GM18517 (cell line): Measurements from ENCODE around the gene SEPTIN11.
"Not testable (repeated sequence)": the region's sequence is repeated elsewhere in the genome, so short reads cannot be mapped to it uniquely, and the experiment has no call there.

Experiments used
- ATAC-seq: cut with Tn5 transposase; IDR thresholded peaks from one replicate; pipeline ENCODE4 v1.9.1; 2021; ENCODE audit warnings: mild to moderate bottlenecking, moderate library complexity; ENCODE audit not compliant: unreplicated experiment

SEPTIN11 gene

GRCh38 chr4:76951672-76952010 is 2.1 kb downstream of the SEPTIN11 start:
- no peak for ATAC-seq

GRCh38 chr4:76952071-76952470 is 2.5 kb downstream of the SEPTIN11 start:
- no peak for ATAC-seq

GRCh38 chr4:76952656-76953582 is 3.4 kb downstream of the SEPTIN11 start:
- ATAC-seq: no peak

- no peak for ATAC-seq
Measured at GRCh38 chr4:76953956-76954355, 4.4 kb downstream of the SEPTIN11 start.

GRCh38 chr4:76954489-76954888 is 4.9 kb downstream of the SEPTIN11 start:
- no peak for ATAC-seq

GRCh38 chr4:76955182-76955581 is 5.6 kb downstream of the SEPTIN11 start:
- no peak for ATAC-seq

GRCh38 chr4:76957004-76957738 is 7.6 kb downstream of the SEPTIN11 start:
- no peak for ATAC-seq

- no peak for ATAC-seq
Measured at GRCh38 chr4:76958891-76959290, 9.3 kb downstream of the SEPTIN11 start.

GRCh38 chr4:76960014-76960413 is 10.5 kb downstream of the SEPTIN11 start:
- peak; percentile 90 for ATAC-seq

GRCh38 chr4:76962406-76963130 is 13.0 kb downstream of the SEPTIN11 start:
- no peak for ATAC-seq

- no peak for ATAC-seq
Measured at GRCh38 chr4:76963131-76963750, 13.7 kb downstream of the SEPTIN11 start.

- not testable (repeated sequence) for ATAC-seq
Measured at GRCh38 chr4:76963927-76964326, 14.4 kb downstream of the SEPTIN11 start.

GRCh38 chr4:76964769-76965168 is 15.2 kb downstream of the SEPTIN11 start:
- ATAC-seq: no peak

GRCh38 chr4:76965866-76966579 is 16.5 kb downstream of the SEPTIN11 start:
- no peak for ATAC-seq

- ATAC-seq: no peak
Measured at GRCh38 chr4:76968937-76969336, 19.4 kb downstream of the SEPTIN11 start.

- ATAC-seq: no peak
Measured at GRCh38 chr4:76969495-76969894, 19.9 kb downstream of the SEPTIN11 start.

GRCh38 chr4:76969941-76970529 is 20.5 kb downstream of the SEPTIN11 start:
- ATAC-seq: no peak

GRCh38 chr4:76972306-76972705 is 22.8 kb downstream of the SEPTIN11 start:
- no peak for ATAC-seq

- ATAC-seq: no peak
Measured at GRCh38 chr4:76974150-76974549, 24.6 kb downstream of the SEPTIN11 start.

GRCh38 chr4:76977113-76977512 is 27.6 kb downstream of the SEPTIN11 start:
- ATAC-seq: no peak
